ENCODE measurements around the gene CPA5.

The CPA5 gene

GRCh38 chr7:130332259-130333053 is 12.2 kb upstream of the CPA5 start:
- DNase-seq (ENCODE audit: low read depth), result no peak

DNA sequence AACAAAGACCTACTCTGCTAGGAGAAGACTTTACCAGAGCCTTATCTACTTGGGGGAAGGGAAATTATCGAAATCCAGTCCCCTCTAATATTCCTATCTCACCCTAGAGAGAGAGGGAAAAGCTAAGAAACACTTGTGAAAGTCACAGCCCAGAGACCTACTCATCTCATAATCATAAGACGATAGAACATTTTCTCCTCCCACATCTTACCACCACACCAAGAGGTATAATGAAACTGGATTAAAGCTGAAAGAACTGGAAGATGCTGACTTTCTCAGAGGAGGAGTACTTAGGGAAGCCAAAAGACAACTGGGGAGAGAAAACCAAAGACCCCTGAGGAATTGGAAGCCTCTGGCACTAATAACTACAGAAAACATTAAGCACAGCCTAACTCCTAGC is 10.8 kb upstream of the CPA5 start:
- no peak for DNase-seq (ENCODE audit: low read depth)

DNA sequence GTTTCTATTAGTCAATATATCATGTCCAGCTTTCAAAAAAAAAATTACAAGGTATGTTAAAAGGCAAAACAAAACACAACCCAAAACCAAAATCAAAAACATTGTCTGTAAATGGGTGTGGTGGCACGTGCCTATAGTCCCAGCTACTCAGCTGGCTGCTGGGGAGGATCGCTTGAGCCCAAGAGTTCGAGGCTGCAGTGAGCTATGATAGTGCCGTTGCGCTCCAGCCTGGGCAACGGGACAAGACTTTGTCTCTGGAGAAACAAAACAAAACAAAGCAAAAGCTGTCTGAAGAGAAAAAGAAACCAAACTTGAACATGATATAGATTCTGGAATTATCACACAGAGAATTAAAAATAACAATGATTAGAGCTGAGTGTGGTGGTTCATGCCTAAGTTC is 10.3 kb upstream of the CPA5 start:
- DNase-seq (ENCODE audit: low read depth), result no peak

GRCh38 chr7:130337410-130337971 is 7.1 kb upstream of the CPA5 start:
- DNase-seq (ENCODE audit: low read depth), result no peak

GRCh38 chr7:130338233-130338632 is 6.4 kb upstream of the CPA5 start:
- no peak for DNase-seq (ENCODE audit: low read depth)

- no peak for DNase-seq (ENCODE audit: low read depth)
Measured at GRCh38 chr7:130341882-130342281, 2.7 kb upstream of the CPA5 start.

- DNase-seq (ENCODE audit: low read depth), result no peak
Measured at GRCh38 chr7:130342701-130343380, 1.8 kb upstream of the CPA5 start.

GRCh38 chr7:130345136-130345535 is 520 bp downstream of the CPA5 start:
- DNase-seq (ENCODE audit: low read depth), result no peak

DNA sequence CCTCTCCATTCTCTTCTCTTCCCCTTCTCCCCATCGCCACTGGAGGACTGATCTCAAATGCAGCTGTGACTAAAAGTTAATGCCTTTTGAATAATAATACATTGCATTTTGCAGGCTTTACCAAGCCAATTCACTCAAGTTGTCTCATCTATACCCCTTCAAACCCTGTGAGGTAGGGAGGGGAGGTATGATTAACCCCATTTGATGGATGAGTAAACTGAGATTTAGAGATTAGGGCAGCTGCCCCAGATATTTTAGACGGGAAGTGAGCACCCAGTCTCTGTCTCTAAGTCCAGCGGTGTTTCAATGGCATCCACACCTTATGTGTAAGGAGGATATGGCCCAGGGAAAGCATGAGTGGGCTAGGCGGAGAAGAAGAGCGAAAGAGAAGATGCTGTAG is 1.1 kb downstream of the CPA5 start:
- DNase-seq (ENCODE audit: low read depth), result no peak

DNA sequence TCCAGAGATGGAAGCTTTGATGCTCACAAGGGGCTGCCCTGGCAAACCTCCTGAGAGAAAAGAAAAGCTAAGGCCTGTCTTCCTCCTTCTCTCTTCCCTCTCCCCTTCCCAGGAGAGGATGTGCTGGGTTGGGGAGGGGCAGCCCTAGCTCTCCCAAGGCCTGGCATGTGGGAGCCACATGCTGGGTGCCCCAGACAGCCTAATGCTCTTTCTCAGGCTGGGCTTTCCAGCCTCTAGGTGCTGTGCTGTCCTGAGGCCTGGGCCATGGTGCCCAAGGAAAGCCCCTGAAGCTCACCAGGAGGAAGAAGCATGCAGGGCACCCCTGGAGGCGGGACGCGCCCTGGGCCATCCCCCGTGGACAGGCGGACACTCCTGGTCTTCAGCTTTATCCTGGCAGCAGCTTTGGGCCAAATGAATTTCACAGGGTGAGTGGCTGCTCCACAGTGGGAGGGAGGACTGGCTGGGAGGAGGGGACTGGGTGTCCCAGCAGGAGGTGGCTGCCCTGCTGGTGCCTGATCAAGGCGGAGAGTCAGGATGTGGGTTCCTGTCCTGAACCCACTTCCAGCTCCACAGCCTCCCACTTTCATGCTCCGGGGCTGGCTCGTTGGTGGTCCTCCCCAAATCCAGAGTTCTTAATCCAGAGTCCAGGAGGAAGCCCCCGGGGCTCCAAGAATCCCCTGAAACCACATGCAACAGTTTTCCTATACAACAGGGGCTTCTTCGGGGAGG is 1.7 kb downstream of the CPA5 start:
- no peak for DNase-seq (ENCODE audit: low read depth)

- no peak for DNase-seq (ENCODE audit: low read depth)
Measured at GRCh38 chr7:130346941-130347340, 2.3 kb downstream of the CPA5 start.

DNA sequence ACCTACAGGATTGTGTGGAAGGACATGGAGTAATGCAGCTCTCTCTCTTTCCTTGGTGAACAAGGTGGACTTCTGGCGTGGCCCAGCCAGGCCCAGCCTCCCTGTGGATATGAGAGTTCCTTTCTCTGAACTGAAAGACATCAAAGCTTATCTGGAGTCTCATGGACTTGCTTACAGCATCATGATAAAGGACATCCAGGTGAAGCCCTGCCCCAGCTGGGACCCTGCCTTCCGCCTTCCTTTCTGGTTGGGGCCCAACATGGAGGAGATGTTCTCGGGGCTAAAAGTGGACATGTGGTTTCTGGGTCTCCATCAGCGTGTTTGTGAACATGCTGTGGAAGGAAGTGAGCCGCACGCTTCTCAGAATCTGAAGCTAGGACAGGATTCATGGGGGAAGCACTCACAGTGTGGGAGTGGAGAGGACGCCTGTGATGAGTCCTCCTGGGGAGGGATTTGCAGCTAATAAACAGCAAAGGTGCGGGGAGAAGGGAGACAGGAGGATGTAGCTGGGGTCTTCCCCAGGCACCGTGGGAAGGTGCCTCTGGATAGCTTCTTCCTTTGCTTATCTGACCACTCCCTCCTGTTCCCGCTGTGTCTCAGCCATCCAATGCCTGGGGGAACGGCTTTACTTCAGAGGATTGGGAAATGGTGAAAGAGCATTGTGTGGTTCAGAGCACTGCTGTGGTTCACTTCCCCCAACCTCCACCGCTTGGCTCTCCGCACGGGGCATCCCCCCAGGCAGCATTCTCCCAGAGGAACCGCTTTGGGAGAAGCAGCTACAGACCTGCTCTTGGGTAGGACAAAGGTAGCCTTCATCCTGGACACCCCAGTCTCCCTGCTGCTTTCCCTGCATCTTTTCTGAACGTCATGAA is 5.5 kb downstream of the CPA5 start:
- DNase-seq (ENCODE audit: low read depth), result no peak

DNA sequence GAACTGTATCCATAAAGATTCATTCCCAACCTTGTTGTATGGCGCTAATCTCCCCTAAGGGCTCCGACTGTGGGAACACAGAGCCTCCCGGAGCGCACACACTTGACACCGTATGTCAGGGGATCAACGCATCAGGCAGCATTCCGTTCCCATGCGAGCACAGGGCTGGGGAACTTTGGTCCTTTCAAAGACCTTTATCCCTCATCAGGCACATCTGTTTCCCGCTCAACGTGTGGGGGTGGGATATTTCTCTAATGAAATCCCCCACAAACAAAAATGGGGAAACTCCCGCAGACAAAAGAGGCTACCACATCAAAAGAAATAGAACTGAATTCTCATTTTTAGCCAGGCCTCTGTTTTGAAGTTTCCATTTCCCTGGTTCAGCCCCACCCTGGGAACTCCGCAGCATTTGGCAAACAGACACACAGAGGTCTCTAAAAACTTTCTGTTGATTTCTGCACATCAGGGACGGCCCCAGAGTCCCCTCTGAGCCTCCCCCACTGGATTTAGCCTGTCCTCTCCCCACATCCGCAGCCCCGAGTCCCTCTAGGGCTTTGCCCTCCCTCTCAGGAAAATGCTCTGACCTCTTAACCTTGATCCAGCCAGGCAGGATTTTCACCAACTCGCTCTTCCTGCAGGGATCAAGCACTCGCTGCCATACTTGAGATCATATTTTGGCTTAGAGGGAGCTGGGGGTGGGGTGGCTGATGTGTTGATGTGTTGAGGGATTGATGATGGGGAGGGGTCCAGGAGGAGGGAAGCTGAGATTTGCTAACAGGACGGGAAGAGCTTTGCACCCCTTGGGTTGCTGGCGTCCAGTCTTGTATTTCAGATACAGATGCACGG is 6.6 kb downstream of the CPA5 start:
- DNase-seq (ENCODE audit: low read depth), result no peak

DNA sequence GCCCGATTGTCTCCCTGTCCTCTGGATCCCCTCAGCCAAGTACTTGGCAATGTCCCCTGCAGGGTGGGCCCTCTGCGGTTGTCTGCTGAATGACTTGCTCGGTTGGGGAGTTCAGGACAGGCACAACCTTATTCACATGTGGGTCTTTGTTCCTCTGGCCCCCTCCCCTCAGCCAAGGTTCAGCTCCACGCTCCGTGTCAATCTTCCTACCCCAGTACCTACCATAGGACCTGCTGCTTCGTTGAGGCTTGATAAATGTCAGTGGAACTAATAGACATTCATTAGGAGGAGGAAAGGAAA is 7.1 kb downstream of the CPA5 start:
- DNase-seq (ENCODE audit: low read depth), result no peak

DNA sequence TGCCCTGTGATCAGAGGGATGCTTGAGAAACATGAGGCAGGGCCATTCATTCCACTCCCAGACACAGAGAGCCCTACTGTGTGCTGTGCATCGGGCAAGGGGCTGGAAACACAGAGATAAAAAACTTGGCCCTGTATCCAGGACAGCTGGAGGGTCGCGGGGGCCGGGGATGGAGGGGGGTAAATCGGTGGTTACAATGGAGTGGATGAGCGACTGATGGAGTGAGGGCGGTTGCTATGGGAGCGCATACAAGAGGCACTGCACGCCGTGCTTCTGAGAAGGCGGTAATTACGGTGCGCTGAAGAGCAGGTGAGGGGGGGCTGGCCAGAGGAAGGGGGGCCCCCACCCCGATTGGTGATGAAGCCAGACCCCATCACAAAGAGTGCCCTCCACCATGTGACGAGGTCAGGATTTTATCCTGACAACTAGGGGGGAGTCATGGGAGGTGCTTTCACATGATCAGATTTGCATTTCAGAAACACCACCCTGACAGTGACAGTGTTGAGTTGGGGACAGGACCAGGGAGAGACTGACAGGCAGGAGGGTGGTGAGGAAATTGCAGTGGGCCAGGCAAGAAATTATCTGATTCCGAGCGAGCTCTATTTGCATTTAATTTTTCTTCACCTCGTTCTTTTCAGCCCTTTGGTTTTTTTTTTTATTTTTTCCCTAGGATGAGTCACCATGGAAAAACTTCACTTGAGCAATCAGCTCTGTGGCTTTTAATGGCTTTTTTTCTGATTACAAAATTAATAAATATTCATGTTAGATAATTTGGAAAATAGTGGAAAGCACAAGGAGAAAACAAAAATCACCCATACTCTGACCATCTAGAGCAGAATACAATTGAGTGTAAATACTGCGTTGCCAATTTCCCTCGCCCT is 7.8 kb downstream of the CPA5 start:
- DNase-seq (ENCODE audit: low read depth), result no peak

GRCh38 chr7:130353196-130353595 is 8.6 kb downstream of the CPA5 start:
- DNase-seq (ENCODE audit: low read depth), result no peak

DNA sequence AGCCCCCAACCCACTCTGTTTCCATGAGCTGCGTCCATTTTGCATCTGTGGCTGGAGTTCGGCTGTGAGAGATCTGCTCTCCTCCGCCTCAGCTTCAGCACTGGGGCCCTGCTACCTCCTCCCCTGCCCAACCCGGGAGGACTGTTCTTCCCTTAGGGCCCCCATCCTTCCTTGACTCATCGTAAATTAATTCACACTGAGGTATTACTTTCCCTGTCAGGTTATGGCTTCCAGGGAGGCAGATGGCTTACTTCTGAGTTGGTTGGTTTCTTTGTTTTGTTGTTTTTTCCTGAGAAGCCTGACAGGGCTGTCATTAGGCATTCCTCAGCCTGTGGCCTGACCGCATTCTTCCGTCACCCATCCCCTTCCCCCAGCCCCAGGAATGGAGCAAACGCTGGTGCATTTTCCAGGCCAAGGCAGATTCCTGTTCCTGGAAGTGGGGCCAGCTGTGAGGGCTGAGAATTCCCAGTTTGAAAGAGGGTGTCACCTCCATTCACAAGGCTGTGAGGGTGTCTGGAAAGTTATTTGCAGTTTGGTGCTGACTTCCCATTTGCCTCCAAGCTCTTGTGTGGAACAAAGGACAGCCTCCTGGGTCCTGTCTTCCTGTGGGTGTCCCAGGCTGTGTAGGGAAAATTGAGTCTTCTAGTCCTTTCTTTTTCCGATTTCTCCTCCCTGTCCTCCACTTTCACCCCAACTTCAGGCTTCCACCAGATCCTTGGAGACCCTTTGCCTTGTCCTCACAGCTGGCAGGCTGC is 11.7 kb downstream of the CPA5 start:
- DNase-seq (ENCODE audit: low read depth), result no peak

GRCh38 chr7:130356876-130357611 is 12.4 kb downstream of the CPA5 start:
- no peak for DNase-seq (ENCODE audit: low read depth)

DNA sequence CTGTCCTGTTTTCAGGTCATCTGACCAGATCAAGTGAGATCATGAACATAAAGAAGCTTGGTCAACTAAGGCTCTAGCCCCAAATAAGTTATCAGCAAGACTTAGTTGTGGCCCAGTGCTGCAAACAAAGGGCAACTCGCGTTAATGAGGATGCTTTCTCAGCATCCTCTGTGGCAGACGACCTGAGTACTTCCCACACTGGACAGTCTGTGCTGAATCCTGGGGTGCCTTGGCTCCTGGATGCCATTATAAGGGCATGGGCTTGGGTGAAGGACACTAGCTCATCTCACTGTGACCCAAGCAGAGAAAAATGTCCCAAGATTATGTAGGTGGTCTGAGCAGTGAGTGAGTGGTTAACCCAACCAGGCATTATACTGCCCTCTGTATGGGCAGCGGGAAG is 13.9 kb downstream of the CPA5 start:
- no peak for DNase-seq (ENCODE audit: low read depth)

All from T-helper 22 cell (primary cell).